GM12878 (cell line): ENCODE data around the gene SSUH2. TPM values are rescaled to one million over a fixed set of nuclear protein-coding genes. Genes with fewer than 3 reads are reported as not detected.

Source experiments
- ATAC-seq: fragments of 200-7000 bp; cut with Tn5 transposase; 3 replicates; pipeline ENCODE4 v1.9.1; 2020; ENCODE audit warnings: mild to moderate bottlenecking, moderate library complexity
- BruUV-seq: library from RNA; stranded (reverse); fragments of 400-500 nt; replicated peaks from 2 replicates; lab custom pipeline; 2021; lab: Mats Ljungman, UMichigan
- CTCF ChIA-PET: fragments of 300-600 bp; sonication (Branson Sonifier 250); formaldehyde crosslinking; extraction: SDS; loops from one replicate; lab custom pipeline; 2021; ENCODE audit warnings: inconsistent platforms; lab: Yijun Ruan, JAX
- POLR2A ChIA-PET: fragments of 350-600 bp; formaldehyde crosslinking; extraction: SDS; loops from one replicate; lab custom pipeline; 2021; ENCODE audit warnings: inconsistent platforms; lab: Charles Lee
- RAD21 ChIA-PET: fragments of 300-600 bp; sonication (Branson Sonifier 250); formaldehyde crosslinking; loops from one replicate; lab custom pipeline; 2023; ENCODE audit warnings: antibody characterized with exemption; ENCODE audit not compliant: unreplicated experiment; lab: Charles Lee
- SMC1A ChIA-PET: fragments of 300-600 bp; sonication (Branson Sonifier 250); formaldehyde crosslinking; loops from one replicate; lab custom pipeline; 2023; ENCODE audit not compliant: unreplicated experiment, uncharacterized antibody; lab: Charles Lee
- DNase-seq: peaks from one replicate; pipeline ENCODE4 v3.0.0-alpha.2; 2011; ENCODE audit warnings: low read depth, low spot score
- FAIRE-seq: peaks from 3 replicates; lab custom pipeline; 2011; peaks lifted over from hg19 to GRCh38; lab: Jason Lieb, UNC
- H2AFZ ChIP-seq: 2 replicates; pipeline ENCODE4 v1.6.0; 2011; ENCODE audit warnings: low read depth, low read length, control low read depth; ENCODE audit not compliant: control insufficient read depth
- H3K27ac ChIP-seq: 2 replicates; pipeline ENCODE4 v1.5.1; 2011; ENCODE audit warnings: control low read depth; ENCODE audit not compliant: control insufficient read depth, insufficient read depth
- H3K27me3 ChIP-seq, 2 experiments: replicated peaks in 1 of 2; 2 replicates each; pipeline versions ENCODE4 v1.6.0 to v1.6.1; 2011; ENCODE audit warnings: low read length in 1 of 2; ENCODE audit not compliant: control insufficient read depth in 2 of 2, insufficient read depth in 2 of 2
- H3K36me3 ChIP-seq, 2 experiments: 2 replicates each; pipeline ENCODE4 v1.5.1; 2011; ENCODE audit warnings: low read length in 1 of 2; ENCODE audit not compliant: control insufficient read depth in 2 of 2, insufficient read depth in 2 of 2
- H3K4me1 ChIP-seq: 2 replicates; pipeline ENCODE4 v1.6.1; 2011; ENCODE audit warnings: mild to moderate bottlenecking, low read length, moderate library complexity, mixed read lengths; ENCODE audit not compliant: control insufficient read depth, insufficient read depth
- H3K4me2 ChIP-seq: 2 replicates; pipeline ENCODE4 v1.6.0; 2011; ENCODE audit warnings: control low read depth; ENCODE audit not compliant: control insufficient read depth, insufficient read depth
- H3K4me3 ChIP-seq: fragments of 200-600 bp; sonication (generic); 2 replicates; pipeline ENCODE4 v1.5.1; 2016
- H3K79me2 ChIP-seq: 2 replicates; pipeline ENCODE4 v1.6.0; 2011; ENCODE audit warnings: low read length; ENCODE audit not compliant: control insufficient read depth, insufficient read depth
- H3K9ac ChIP-seq: 2 replicates; pipeline ENCODE4 v1.8.0; 2011; ENCODE audit warnings: low read length, control low read depth, mixed read lengths; ENCODE audit not compliant: control insufficient read depth, insufficient read depth
- H3K9me3 ChIP-seq: replicated peaks from 3 replicates; pipeline ENCODE4 v1.5.1; 2011; ENCODE audit warnings: mild to moderate bottlenecking, low read length; ENCODE audit not compliant: control insufficient read depth, insufficient read depth
- H4K20me1 ChIP-seq: 2 replicates; pipeline ENCODE4 v1.6.0; 2011; ENCODE audit not compliant: control insufficient read depth, insufficient read depth
- CHD1 ChIP-seq: IDR thresholded peaks from 2 replicates; pipeline ENCODE4 v1.6.1; 2012; ENCODE audit warnings: low read depth, low read length, improper control_type of control experiment
- CREM ChIP-seq: IDR thresholded peaks from 2 replicates; pipeline ENCODE4 v1.6.1; 2014; ENCODE audit warnings: antibody characterized with exemption, low read depth
- LARP7 ChIP-seq: fragments of 450-650 bp; IDR thresholded peaks from 2 replicates; pipeline ENCODE4 v1.6.1; 2017; ENCODE audit warnings: mild to moderate bottlenecking
- MLLT1 ChIP-seq: fragments of 450-650 bp; IDR thresholded peaks from 2 replicates; pipeline ENCODE4 v1.6.1; 2016; ENCODE audit warnings: mild to moderate bottlenecking
- NFIC ChIP-seq: IDR thresholded peaks from 2 replicates; pipeline ENCODE4 v1.6.1; 2012; ENCODE audit warnings: low read depth, mild to moderate bottlenecking, inconsistent platforms, low read length, moderate library complexity
- NRF1 ChIP-seq: conservative IDR thresholded peaks from 2 replicates; pipeline ENCODE4 v1.6.1; 2011; ENCODE audit warnings: mild to moderate bottlenecking, low read depth, low read length, improper control_type of control experiment
- POLR2A ChIP-seq: IDR thresholded peaks from 2 replicates; pipeline ENCODE4 v1.6.1; 2011; ENCODE audit warnings: low read depth, mild to moderate bottlenecking, low read length
- SRF ChIP-seq, 2 experiments: IDR thresholded peaks; 2 replicates each; pipeline ENCODE4 v1.6.1; 2011; ENCODE audit warnings: low read depth in 2 of 2, low read length in 2 of 2, mild to moderate bottlenecking in 1 of 2, moderate library complexity in 1 of 2
- ZNF24 ChIP-seq: fragments of 450-650 bp; IDR thresholded peaks from 2 replicates; pipeline ENCODE4 v1.6.1; 2017; ENCODE audit warnings: antibody characterized with exemption, mild to moderate bottlenecking
- ZNF274 ChIP-seq: IDR thresholded peaks from one replicate; pipeline ENCODE4 v1.8.0; 2011; ENCODE audit not compliant: insufficient read length, insufficient read depth
- WGBS: methylation state at CpG from one replicate; pipeline ENCODE4 v1.1.6; 2016; ENCODE audit warnings: low lambda C conversion rate; ENCODE audit not compliant: insufficient replicate concordance, insufficient coverage; ENCODE audit errors: missing lambda C conversion rate; 5-methylcytosine and 5-hydroxymethylcytosine counted together
- in situ Hi-C: fragments of 300-500 bp; cut with MboI; formaldehyde crosslinking; loops from 9 replicates; pipeline ENCODE4 v1.14.3; 2018; ENCODE audit warnings: mixed read lengths
- intact Hi-C: fragments of 100-400 bp; cut with micrococcal nuclease; formaldehyde crosslinking; loops from one replicate; pipeline ENCODE4 v1.14.2; 2022; ENCODE audit not compliant: unreplicated experiment
- polyA plus RNA-seq, 11 experiments: library from polyadenylated mRNA; depleted of rRNA in 4 of 11; unstranded in 6 of 11; stranded (reverse) in 5 of 11; fragments of >200 nt; fragmentation: Nextera tagmentation in 4 of 11; fragmentation: Illumina TruSeq in 1 of 11; extraction: Ambion mirVana in 4 of 11; extraction: Trizol in 1 of 11; gene quantifications; 1 replicate in 1 of 11; 2 replicates in 10 of 11; pipeline versions ENCODE4 v1.2.1 to v1.2.3, GENCODE V29; 2011 to 2016; ENCODE audit warnings: inconsistent platforms in 2 of 11, missing spikeins in 2 of 11, low read depth in 1 of 11
- total RNA-seq, 4 experiments: library from RNA; depleted of rRNA in 3 of 4; stranded (reverse); fragments of >200 nt in 3 of 4; fragmentation: Illumina TruSeq in 1 of 4; extraction: Trizol in 1 of 4; gene quantifications; 2 replicates each; pipeline versions ENCODE4 v1.2.1 to v1.2.3, GENCODE V29; 2013 to 2021

SSUH2 gene
- total and polyA plus RNA-seq, 10 of the 15 experiments (the other 5 are each of a cell fraction or from before 2014, with no cell fraction given): 0.09 to 0.26 TPM; not detected in 8

DNA sequence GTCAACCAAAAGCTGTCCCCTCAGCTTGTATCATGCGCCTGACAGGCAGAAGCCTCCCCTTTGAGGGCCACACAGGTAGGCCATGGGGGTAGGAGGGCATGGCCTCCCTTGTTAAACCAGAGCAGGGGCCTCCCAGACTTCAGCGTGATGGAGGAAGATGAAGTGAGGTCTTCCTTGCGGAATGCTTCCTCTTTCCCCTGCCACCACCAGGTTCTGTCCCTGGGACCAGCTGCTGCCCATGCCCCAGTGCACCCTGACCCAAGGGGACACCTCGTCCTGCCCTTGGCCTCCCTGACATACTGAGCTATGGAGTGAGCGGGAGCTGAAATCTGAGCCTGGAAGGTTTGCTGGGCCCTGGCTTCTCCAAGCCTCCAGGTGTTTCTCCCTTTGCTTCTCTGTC, 26.7 kb downstream of the SSUH2 start:
- no peak overlapping the region for H3K4me3 ChIP-seq
- H4K20me1 ChIP-seq: no peaks in the 10 kb centered on the region
- CTCF ChIA-PET: interaction anchor here (2.9 kb wide), 1 partner anchor 175 kb away, joined by 24 read pairs; no protein-coding TSS in a partner anchor
- BruUV-seq: no TSS peak
- 73% methylated on average over 5 of the region's 5 CpGs for WGBS
- SMC1A ChIA-PET: no interaction called here
- no peaks in the 10 kb centered on the region for H3K4me1 ChIP-seq
- DNase-seq: no peak
- no peak overlapping the region for H3K27ac ChIP-seq
- H2AFZ ChIP-seq: no peak overlapping the region
- FAIRE-seq: no peak
- RAD21 ChIA-PET: no interaction called here
- no peak for ATAC-seq
- H3K9ac ChIP-seq: no peak overlapping the region
- TF ChIP-seq NFIC (no peak), POLR2A (no peak), MLLT1 (no peak), NRF1 (no peak), SRF (IDR thresholded peaks at IDR 0.05; ENCODE audit: low read depth in 2 of 2, low read length in 2 of 2) (no peak)
- H3K79me2 ChIP-seq: no peaks in the 10 kb centered on the region
- in situ Hi-C loops: no loop called here
- intact Hi-C loops: no loop called here
- POLR2A ChIA-PET: no interaction called here
- no peaks in the 10 kb centered on the region; the same call in 2 of the 3 replicates for H3K9me3 ChIP-seq
- no peak overlapping the region for H3K4me2 ChIP-seq
- no peaks in the 10 kb centered on the region for H3K36me3 ChIP-seq
- no peaks in the 10 kb centered on the region for H3K27me3 ChIP-seq

- FAIRE-seq (no peak), ATAC-seq (no peak), DNase-seq (no peak)
- TF ChIP-seq LARP7: no peak
- no peak for TF ChIP-seq ZNF24
- TF ChIP-seq ZNF274: no peak
- TF ChIP-seq CREM: no peak
- TF ChIP-seq CHD1: no peak
- TF ChIP-seq SRF (IDR thresholded peaks at IDR 0.05; ENCODE audit: low read depth in 2 of 2, low read length in 2 of 2): no peak
- Histone ChIP-seq H3K4me3 (no peak overlapping the region), H3K27ac (no peak overlapping the region), H3K79me2 (no peaks in the 10 kb centered on the region), H2AFZ (no peak overlapping the region), H3K9me3 (no peaks in the 10 kb centered on the region), H4K20me1 (no peaks in the 10 kb centered on the region), H3K9ac (no peak overlapping the region), H3K27me3 (peaks cover 0 to 1% of the 10 kb centered on the region in 2 experiments; a peak in 1 of 4 replicates), H3K4me2 (no peak overlapping the region), H3K36me3 (no peaks in the 10 kb centered on the region), H3K4me1 (no peaks in the 10 kb centered on the region)
- in situ Hi-C loops: no loop called here
- ChIA-PET POLR2A (no interaction called here), CTCF (interaction anchor here (0.7 to 0.9 kb wide), 2 partner anchors 194 to 286 kb away, joined by 3 to 4 read pairs; no protein-coding TSS in a partner anchor), RAD21 (no interaction called here), SMC1A (no interaction called here)
- BruUV-seq: no TSS peak
- 66% methylated on average over 8 of the region's 8 CpGs for WGBS
- intact Hi-C loops: no loop called here
These were observed 33.6 kb downstream of the SSUH2 start for GRCh38 chr3:8610951-8611350.
